Skin epidermis (tissue), 12 donors: ENCODE data around the gene USP19.

ENCODE experiments used
- H3K27ac ChIP-seq, 21 experiments: fragments of 200-600 bp; sonication (generic) in 11 of 21; one replicate each; pipeline ENCODE4 v1.5.0; 2020; ENCODE audit warnings: mild to moderate bottlenecking in 3 of 21, inconsistent platforms in 2 of 21, moderate library complexity in 2 of 21
- H3K4me3 ChIP-seq, 7 experiments: fragments of 200-600 bp; sonication (generic) in 2 of 7; one replicate each; pipeline ENCODE4 v1.5.0; 2020; ENCODE audit warnings: inconsistent platforms in 2 of 7, mild to moderate bottlenecking in 2 of 7, moderate library complexity in 1 of 7

The USP19 gene

GRCh38 chr3:49120438-49121131 is at the start of gene USP19:
USP19 (minus strand) TSS chr3:49120823; CDS start chr3:49119145, 1,678 bp downstream.
- Histone ChIP-seq H3K27ac (peak within 1 kb of the TSS; percentile 78 to 99 (median 96)), H3K4me3 (peak within 1 kb of the TSS; percentile 61 to 97 (median 78))

- H3K27ac ChIP-seq, result peak overlapping the region in 6 of 21 experiments; percentile 87 to 94 (median 90)
- peak overlapping the region in 3 of 7 experiments; percentile 84 to 97 (median 93) for H3K4me3 ChIP-seq
These were observed 46.3 kb upstream of the USP19 start for GRCh38 chr3:49166752-49167556.

GRCh38 chr3:49165771-49166751 is 45.4 kb upstream of the USP19 start, which contains the start of gene CCDC71:
CCDC71 (minus strand) TSS chr3:49166331; CDS start chr3:49164208, 2,123 bp downstream.
- Histone ChIP-seq H3K4me3 (peak within 1 kb of the TSS; percentile 69 to 97 (median 86)), H3K27ac (peak within 1 kb of the TSS; percentile 62 to 97 (median 91))

- Histone ChIP-seq H3K27ac (peak overlapping the region in 19 of 21 experiments; percentile 80 to 97 (median 92)), H3K4me3 (peak overlapping the region; percentile 69 to 97 (median 86))
These were observed 44.5 kb upstream of the USP19 start for GRCh38 chr3:49164983-49165720.

- Histone ChIP-seq H3K27ac (no peak overlapping the region), H3K4me3 (no peak overlapping the region)
These were observed 43.0 kb upstream of the USP19 start for GRCh38 chr3:49163609-49164008.

- no peak overlapping the region for H3K4me3 ChIP-seq
These were observed 42.3 kb upstream of the USP19 start for GRCh38 chr3:49162751-49163419.

GRCh38 chr3:49161808-49162530 is 41.3 kb upstream of the USP19 start:
- Histone ChIP-seq H3K27ac (peak overlapping the region in 1 of 21 experiments; percentile 47), H3K4me3 (no peak overlapping the region)

More at GRCh38 chr3:49162751-49163419, 42.3 kb upstream of the USP19 start:
- H3K27ac ChIP-seq, result no peak overlapping the region

- Histone ChIP-seq H3K4me3 (no peak overlapping the region), H3K27ac (no peak overlapping the region)
These were observed 40.6 kb upstream of the USP19 start for GRCh38 chr3:49161197-49161596.

GRCh38 chr3:49158792-49159191 is 38.2 kb upstream of the USP19 start:
- Histone ChIP-seq H3K4me3 (no peak overlapping the region), H3K27ac (no peak overlapping the region)

GRCh38 chr3:49158103-49158709 is 37.6 kb upstream of the USP19 start:
- H3K4me3 ChIP-seq, result no peak overlapping the region
- H3K27ac ChIP-seq, result no peak overlapping the region

- Histone ChIP-seq H3K27ac (no peak overlapping the region), H3K4me3 (no peak overlapping the region)
These were observed 36.7 kb upstream of the USP19 start for GRCh38 chr3:49157289-49157688.

GRCh38 chr3:49153349-49153912 is 32.8 kb upstream of the USP19 start:
- no peak overlapping the region for H3K27ac ChIP-seq

GRCh38 chr3:49151610-49152009 is 31.0 kb upstream of the USP19 start:
- H3K4me3 ChIP-seq, result no peak overlapping the region
- H3K27ac ChIP-seq, result no peak overlapping the region

More at GRCh38 chr3:49153349-49153912, 32.8 kb upstream of the USP19 start:
- no peak overlapping the region for H3K4me3 ChIP-seq

GRCh38 chr3:49148159-49148558 is 27.5 kb upstream of the USP19 start:
- no peak overlapping the region for H3K4me3 ChIP-seq
- H3K27ac ChIP-seq, result no peak overlapping the region

GRCh38 chr3:49140080-49140479 is 19.5 kb upstream of the USP19 start:
- Histone ChIP-seq H3K4me3 (no peak overlapping the region), H3K27ac (no peak overlapping the region)

- H3K4me3 ChIP-seq, result no peak overlapping the region
These were observed 14.9 kb upstream of the USP19 start for GRCh38 chr3:49135499-49135898.

More at GRCh38 chr3:49135499-49135898, 14.9 kb upstream of the USP19 start:
- no peak overlapping the region for H3K27ac ChIP-seq
